ENCODE measurements around the gene ANKRD16. TPM values are rescaled to one million over a fixed set of nuclear protein-coding genes. Genes with fewer than 3 reads are reported as not detected.

Gene ANKRD16
- total and polyA plus RNA-seq, 2 of the 13 experiments (the other 11 are each of a cell fraction or from before 2014, with no cell fraction given): 8.0 to 11.4 TPM

- TF ChIP-seq SOX13 (IDR thresholded peaks at IDR 0.05) (no peak), SOX13 (CRISPR knock-in tag; conservative IDR thresholded peaks at IDR 0.05 in 1 of 2, IDR thresholded peaks at IDR 0.05 in 1 of 2) (peak in 1 of 2 experiments; percentile 52; a peak in 1 of 4 replicates), REXO4 (CRISPR knock-in tag; IDR thresholded peaks at IDR 0.05; ENCODE audit: borderline replicate concordance) (no peak), ZNF501 (CRISPR knock-in tag; IDR thresholded peaks at IDR 0.05) (0 out of 2 replicates have a peak, but pooled peaks have one; percentile 33), HDAC2 (CRISPR knock-in tag; IDR thresholded peaks at IDR 0.05) (0 out of 2 replicates have a peak, but pooled peaks have one; percentile 40), ONECUT2 (CRISPR knock-in tag; IDR thresholded peaks at IDR 0.05) (0 out of 2 replicates have a peak, but pooled peaks have one; percentile 41), SKIL (CRISPR knock-in tag; IDR thresholded peaks at IDR 0.05; ENCODE audit: borderline replicate concordance) (peak; percentile 85), ZNF235 (CRISPR knock-in tag; IDR thresholded peaks at IDR 0.05; ENCODE audit: borderline replicate concordance) (no peak), HDAC1 (CRISPR knock-in tag; IDR thresholded peaks at IDR 0.05) (peak; percentile 46; the same call in 1 of the 2 replicates), ZNF549 (CRISPR knock-in tag; IDR thresholded peaks at IDR 0.05) (no peak), TEAD3 (CRISPR knock-in tag; optimal IDR thresholded peaks at IDR 0.05; ENCODE audit: borderline replicate concordance) (peak; percentile 50), E2F2 (CRISPR knock-in tag; IDR thresholded peaks at IDR 0.05; ENCODE audit: borderline replicate concordance) (no peak), ZFP1 (CRISPR knock-in tag; IDR thresholded peaks at IDR 0.05) (peak; percentile 71; the same call in 1 of the 2 replicates), ZNF703 (CRISPR knock-in tag; IDR thresholded peaks at IDR 0.05; ENCODE audit: borderline replicate concordance) (0 out of 2 replicates have a peak, but pooled peaks have one; percentile 35), GATAD2A (CRISPR knock-in tag; IDR thresholded peaks at IDR 0.05) (peak; percentile 82), ZNF3 (CRISPR knock-in tag; IDR thresholded peaks at IDR 0.05) (no peak), ZSCAN20 (CRISPR knock-in tag; IDR thresholded peaks at IDR 0.05; ENCODE audit: borderline replicate concordance) (no peak), SATB2 (CRISPR knock-in tag; IDR thresholded peaks at IDR 0.05) (no peak)
- TF ChIP-seq, protein P1, sequence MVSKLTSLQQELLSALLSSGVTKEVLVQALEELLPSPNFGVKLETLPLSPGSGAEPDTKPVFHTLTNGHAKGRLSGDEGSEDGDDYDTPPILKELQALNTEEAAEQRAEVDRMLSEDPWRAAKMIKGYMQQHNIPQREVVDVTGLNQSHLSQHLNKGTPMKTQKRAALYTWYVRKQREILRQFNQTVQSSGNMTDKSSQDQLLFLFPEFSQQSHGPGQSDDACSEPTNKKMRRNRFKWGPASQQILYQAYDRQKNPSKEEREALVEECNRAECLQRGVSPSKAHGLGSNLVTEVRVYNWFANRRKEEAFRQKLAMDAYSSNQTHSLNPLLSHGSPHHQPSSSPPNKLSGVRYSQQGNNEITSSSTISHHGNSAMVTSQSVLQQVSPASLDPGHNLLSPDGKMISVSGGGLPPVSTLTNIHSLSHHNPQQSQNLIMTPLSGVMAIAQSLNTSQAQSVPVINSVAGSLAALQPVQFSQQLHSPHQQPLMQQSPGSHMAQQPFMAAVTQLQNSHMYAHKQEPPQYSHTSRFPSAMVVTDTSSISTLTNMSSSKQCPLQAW (CRISPR knock-in tag; IDR thresholded peaks at IDR 0.05): peak; percentile 64
- TF ChIP-seq, protein P2, sequence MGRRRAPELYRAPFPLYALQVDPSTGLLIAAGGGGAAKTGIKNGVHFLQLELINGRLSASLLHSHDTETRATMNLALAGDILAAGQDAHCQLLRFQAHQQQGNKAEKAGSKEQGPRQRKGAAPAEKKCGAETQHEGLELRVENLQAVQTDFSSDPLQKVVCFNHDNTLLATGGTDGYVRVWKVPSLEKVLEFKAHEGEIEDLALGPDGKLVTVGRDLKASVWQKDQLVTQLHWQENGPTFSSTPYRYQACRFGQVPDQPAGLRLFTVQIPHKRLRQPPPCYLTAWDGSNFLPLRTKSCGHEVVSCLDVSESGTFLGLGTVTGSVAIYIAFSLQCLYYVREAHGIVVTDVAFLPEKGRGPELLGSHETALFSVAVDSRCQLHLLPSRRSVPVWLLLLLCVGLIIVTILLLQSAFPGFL (CRISPR knock-in tag; IDR thresholded peaks at IDR 0.05): no peak
- TF ChIP-seq, protein P3, sequence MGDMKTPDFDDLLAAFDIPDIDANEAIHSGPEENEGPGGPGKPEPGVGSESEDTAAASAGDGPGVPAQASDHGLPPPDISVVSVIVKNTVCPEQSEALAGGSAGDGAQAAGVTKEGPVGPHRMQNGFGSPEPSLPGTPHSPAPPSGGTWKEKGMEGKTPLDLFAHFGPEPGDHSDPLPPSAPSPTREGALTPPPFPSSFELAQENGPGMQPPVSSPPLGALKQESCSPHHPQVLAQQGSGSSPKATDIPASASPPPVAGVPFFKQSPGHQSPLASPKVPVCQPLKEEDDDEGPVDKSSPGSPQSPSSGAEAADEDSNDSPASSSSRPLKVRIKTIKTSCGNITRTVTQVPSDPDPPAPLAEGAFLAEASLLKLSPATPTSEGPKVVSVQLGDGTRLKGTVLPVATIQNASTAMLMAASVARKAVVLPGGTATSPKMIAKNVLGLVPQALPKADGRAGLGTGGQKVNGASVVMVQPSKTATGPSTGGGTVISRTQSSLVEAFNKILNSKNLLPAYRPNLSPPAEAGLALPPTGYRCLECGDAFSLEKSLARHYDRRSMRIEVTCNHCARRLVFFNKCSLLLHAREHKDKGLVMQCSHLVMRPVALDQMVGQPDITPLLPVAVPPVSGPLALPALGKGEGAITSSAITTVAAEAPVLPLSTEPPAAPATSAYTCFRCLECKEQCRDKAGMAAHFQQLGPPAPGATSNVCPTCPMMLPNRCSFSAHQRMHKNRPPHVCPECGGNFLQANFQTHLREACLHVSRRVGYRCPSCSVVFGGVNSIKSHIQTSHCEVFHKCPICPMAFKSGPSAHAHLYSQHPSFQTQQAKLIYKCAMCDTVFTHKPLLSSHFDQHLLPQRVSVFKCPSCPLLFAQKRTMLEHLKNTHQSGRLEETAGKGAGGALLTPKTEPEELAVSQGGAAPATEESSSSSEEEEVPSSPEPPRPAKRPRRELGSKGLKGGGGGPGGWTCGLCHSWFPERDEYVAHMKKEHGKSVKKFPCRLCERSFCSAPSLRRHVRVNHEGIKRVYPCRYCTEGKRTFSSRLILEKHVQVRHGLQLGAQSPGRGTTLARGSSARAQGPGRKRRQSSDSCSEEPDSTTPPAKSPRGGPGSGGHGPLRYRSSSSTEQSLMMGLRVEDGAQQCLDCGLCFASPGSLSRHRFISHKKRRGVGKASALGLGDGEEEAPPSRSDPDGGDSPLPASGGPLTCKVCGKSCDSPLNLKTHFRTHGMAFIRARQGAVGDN (CRISPR knock-in tag; IDR thresholded peaks at IDR 0.05): peak; percentile 53
Observed at GRCh38 chr10:5831446-5831782, 58.3 kb downstream of the ANKRD16 start (continued).
